Measurements from ENCODE around the gene MED13. TPM values are rescaled to one million over a fixed set of nuclear protein-coding genes. Genes with fewer than 3 reads are reported as not detected.

MED13 gene
- total RNA-seq, 1 donor from 2014 or later: 29.0 TPM

DNA sequence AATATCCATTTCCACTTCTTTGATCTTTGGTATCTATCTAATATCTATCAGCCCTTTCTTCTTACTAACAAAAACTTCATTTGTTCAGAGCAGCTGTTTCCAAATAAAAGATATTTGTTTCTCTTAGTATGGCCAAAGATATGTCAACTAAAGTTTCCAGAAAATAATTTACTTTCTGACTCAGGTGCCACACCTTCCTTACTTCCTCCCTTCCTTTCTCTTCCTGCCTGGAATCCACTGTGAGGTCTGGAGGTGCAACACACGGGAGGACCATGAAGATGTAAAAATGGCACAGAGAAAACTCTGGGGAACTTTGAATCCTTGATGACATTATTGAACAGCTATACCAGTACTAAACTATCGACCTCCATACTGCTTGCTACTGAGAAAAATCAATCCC, 14.0 kb downstream of the MED13 start:
- TF ChIP-seq, protein P1, sequence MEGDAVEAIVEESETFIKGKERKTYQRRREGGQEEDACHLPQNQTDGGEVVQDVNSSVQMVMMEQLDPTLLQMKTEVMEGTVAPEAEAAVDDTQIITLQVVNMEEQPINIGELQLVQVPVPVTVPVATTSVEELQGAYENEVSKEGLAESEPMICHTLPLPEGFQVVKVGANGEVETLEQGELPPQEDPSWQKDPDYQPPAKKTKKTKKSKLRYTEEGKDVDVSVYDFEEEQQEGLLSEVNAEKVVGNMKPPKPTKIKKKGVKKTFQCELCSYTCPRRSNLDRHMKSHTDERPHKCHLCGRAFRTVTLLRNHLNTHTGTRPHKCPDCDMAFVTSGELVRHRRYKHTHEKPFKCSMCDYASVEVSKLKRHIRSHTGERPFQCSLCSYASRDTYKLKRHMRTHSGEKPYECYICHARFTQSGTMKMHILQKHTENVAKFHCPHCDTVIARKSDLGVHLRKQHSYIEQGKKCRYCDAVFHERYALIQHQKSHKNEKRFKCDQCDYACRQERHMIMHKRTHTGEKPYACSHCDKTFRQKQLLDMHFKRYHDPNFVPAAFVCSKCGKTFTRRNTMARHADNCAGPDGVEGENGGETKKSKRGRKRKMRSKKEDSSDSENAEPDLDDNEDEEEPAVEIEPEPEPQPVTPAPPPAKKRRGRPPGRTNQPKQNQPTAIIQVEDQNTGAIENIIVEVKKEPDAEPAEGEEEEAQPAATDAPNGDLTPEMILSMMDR (IDR thresholded peaks at IDR 0.05; ENCODE audit: borderline replicate concordance): no peak
- peaks cover 43% of the 10 kb centered on the region for H3K4me1 ChIP-seq

DNA sequence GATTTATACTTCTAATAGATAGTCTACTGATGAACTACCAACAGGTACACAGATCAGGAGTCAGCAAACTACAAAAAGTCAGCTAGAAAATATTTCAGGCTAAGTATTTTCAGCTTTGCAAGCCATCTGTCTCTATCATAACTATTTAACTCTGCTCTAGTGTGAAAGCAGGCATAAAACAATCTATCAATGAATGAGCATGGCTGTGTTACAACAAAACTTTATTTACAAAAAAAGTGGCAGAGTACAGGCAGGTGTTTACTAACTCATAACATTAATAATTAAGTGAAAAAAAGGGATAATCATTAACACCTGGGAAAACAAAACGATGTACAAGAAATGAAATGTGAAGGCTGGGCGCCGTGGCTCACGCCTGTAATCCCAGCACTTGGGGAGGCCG, 15.8 kb downstream of the MED13 start:
- intact Hi-C loops (cut with micrococcal nuclease): no loop called here
- peaks cover 62% of the 10 kb centered on the region for H3K36me3 ChIP-seq

More for the DNA sequence above, 14.0 kb downstream of the MED13 start:
- H3K4me3 ChIP-seq: no peak overlapping the region
- H3K27ac ChIP-seq (replicated peaks): no peak overlapping the region
- DNase-seq: no peak
- no peaks in the 10 kb centered on the region for H3K9me3 ChIP-seq (replicated peaks)
- H3K27me3 ChIP-seq (ENCODE audit: low read depth): no peaks in the 10 kb centered on the region
- H3K36me3 ChIP-seq: peaks cover 55% of the 10 kb centered on the region
- intact Hi-C loops (cut with micrococcal nuclease): no loop called here

DNA sequence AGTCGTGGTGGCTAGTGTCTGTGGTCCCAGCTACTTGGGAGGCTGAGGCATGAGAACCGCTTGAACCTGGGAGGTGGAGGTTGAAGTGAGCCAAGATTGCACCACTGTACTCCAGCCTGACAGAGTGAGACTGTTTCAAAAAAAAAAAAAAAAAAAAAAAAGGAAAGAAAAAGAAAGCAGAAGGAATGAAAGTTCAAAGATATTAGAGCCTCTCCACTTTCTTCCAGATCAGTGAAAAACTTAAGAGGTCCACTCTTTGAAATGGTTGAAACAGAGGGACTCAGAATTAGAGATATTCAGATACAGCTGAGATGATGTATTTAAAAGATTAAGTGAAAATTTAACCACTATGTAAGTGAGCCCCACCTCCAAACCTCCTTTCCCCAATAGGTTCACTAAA, 16.8 kb downstream of the MED13 start:
- TF ChIP-seq, protein P1 (IDR thresholded peaks at IDR 0.05; ENCODE audit: borderline replicate concordance): no peak
- Histone ChIP-seq H3K4me3 (no peak overlapping the region), H3K36me3 (peaks cover 63% of the 10 kb centered on the region), H3K4me1 (peaks cover 53% of the 10 kb centered on the region), H3K27ac (replicated peaks) (no peak overlapping the region), H3K9me3 (replicated peaks) (no peaks in the 10 kb centered on the region), H3K27me3 (ENCODE audit: low read depth) (no peaks in the 10 kb centered on the region)
- intact Hi-C loops (cut with micrococcal nuclease): no loop called here
- DNase-seq: no peak

More for the DNA sequence above, 15.8 kb downstream of the MED13 start:
- Histone ChIP-seq H3K27ac (replicated peaks) (no peak overlapping the region), H3K27me3 (ENCODE audit: low read depth) (no peaks in the 10 kb centered on the region), H3K9me3 (replicated peaks) (no peaks in the 10 kb centered on the region), H3K4me3 (no peak overlapping the region), H3K4me1 (peaks cover 54% of the 10 kb centered on the region)
- TF ChIP-seq, protein P1 (IDR thresholded peaks at IDR 0.05; ENCODE audit: borderline replicate concordance): no peak
- no peak for DNase-seq

DNA sequence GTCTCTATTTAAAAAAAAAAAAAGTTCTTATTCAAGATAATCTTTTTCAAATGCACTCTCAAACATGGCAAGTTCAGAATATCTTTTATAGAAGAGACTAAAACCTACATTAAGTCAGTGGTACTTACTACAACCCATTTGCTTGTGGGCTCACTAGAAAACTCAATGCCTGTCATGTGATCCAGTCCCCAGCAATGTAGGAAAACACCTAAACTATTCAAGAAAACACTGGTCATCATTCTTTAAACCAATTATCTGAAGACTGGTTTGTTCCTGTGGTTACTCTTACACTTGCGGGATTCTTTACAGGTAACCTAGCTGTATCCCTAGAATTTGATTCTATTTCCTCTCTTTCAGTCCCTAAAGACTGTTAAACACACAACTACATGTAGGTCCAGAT, 19.6 kb downstream of the MED13 start:
- TF ChIP-seq, protein P1 (IDR thresholded peaks at IDR 0.05; ENCODE audit: borderline replicate concordance): no peak
- H3K27ac ChIP-seq (replicated peaks): no peak overlapping the region
- H3K9me3 ChIP-seq (replicated peaks): no peaks in the 10 kb centered on the region
- no peak overlapping the region for H3K4me3 ChIP-seq
- H3K4me1 ChIP-seq: peaks cover 47% of the 10 kb centered on the region
- no peaks in the 10 kb centered on the region for H3K27me3 ChIP-seq (ENCODE audit: low read depth)
- peaks cover 51% of the 10 kb centered on the region for H3K36me3 ChIP-seq
- intact Hi-C loops (cut with micrococcal nuclease): no loop called here
- no peak for DNase-seq

DNA sequence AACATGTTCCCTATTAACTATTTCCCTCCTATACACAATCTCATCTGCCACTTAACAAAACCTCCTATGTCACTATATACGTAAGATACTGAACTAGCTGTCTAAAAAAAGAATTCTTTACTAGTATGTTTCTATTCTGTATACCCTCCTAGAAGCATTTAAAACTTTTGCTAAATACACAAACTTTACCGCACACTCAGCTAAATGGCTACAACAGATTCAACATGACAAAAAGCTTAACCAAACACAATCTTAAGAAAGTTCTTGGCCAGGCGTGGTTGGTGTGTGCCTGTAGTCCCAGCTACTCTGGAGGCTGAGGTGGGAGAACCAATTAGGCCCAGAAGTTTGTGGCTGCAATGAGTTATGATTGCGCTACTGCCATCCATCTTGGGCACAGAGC, 20.0 kb downstream of the MED13 start:
- Histone ChIP-seq H3K27me3 (ENCODE audit: low read depth) (no peaks in the 10 kb centered on the region), H3K4me1 (peaks cover 47% of the 10 kb centered on the region), H3K9me3 (replicated peaks) (no peaks in the 10 kb centered on the region), H3K27ac (replicated peaks) (no peak overlapping the region), H3K36me3 (peaks cover 48% of the 10 kb centered on the region), H3K4me3 (no peak overlapping the region)
- TF ChIP-seq, protein P1 (IDR thresholded peaks at IDR 0.05; ENCODE audit: borderline replicate concordance): no peak
- no peak for DNase-seq
- intact Hi-C loops (cut with micrococcal nuclease): no loop called here

DNA sequence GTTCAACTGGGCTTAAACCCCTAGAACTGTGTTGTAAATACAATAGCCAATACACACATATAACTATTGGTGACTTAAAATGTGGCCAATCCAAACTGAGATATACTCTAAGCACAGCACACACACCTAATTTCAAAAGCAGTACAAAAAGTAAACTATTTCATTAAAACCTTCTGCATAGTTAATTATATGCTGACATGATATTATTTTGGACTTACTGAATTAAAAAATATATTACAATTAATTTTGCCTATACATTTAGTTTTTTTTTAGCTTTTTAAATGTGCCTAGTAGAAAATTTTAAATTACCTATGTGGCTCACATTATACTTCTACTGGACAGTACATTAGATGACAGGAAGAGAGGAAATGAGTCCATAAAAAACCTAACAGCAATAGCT, 21.5 kb downstream of the MED13 start:
- Histone ChIP-seq H3K27ac (replicated peaks) (no peak overlapping the region), H3K4me3 (no peak overlapping the region), H3K27me3 (ENCODE audit: low read depth) (no peaks in the 10 kb centered on the region), H3K9me3 (replicated peaks) (no peaks in the 10 kb centered on the region), H3K36me3 (peaks cover 44% of the 10 kb centered on the region), H3K4me1 (peaks cover 43% of the 10 kb centered on the region)
- DNase-seq: no peak
- TF ChIP-seq, protein P1 (IDR thresholded peaks at IDR 0.05; ENCODE audit: borderline replicate concordance): no peak
- intact Hi-C loops (cut with micrococcal nuclease): no loop called here

All from left ventricle myocardium inferior (tissue), 1 donor.